Measurements from ENCODE around the gene KCTD18. TPM values are rescaled to one million over a fixed set of nuclear protein-coding genes. Genes with fewer than 3 reads are reported as not detected.

Gene KCTD18
- total RNA-seq (2021; ENCODE audit: unreplicated experiment) (14.7 TPM), Bru-seq, nascent RNA (percentile 74 among the genes with signal in this experiment), BruChase-seq, experiment 1, labeled RNA remaining after a 2-hour chase (percentile 77 among the genes with signal in this experiment), BruChase-seq, experiment 2, labeled RNA remaining after a 6-hour chase (percentile 74 among the genes with signal in this experiment)
- 10.2 TPM for polyA plus RNA-seq (2012; ENCODE audit: insufficient read length)
- long read RNA-seq, transcript KCTD18-202 (7 exons, 2,556 nt), result minor isoform, 13 of 37 reads
- long read RNA-seq, transcript KCTD18-201 (7 exons, 2,940 nt), result major isoform, 18 of 37 reads
- long read RNA-seq, partial matches to known transcripts, result 3 of 37 reads
- long read RNA-seq, other reads (novel, unspliced or antisense), result 3 of 37 reads

GRCh38 chr2:200509612-200510433 is at the start of gene KCTD18:
KCTD18 (minus strand) TSS chr2:200510068; CDS start chr2:200507016, 3,052 bp downstream.
- TF ChIP-seq POLR2AphosphoS5 (IDR thresholded peaks at IDR 0.05; ENCODE audit: low read depth, low read length) (peak; percentile 71; the same call in 1 of the 2 replicates), SIN3A (IDR thresholded peaks at IDR 0.05; ENCODE audit: borderline replicate concordance, insufficient read depth, low read depth, low read length) (no peak), TCF7L2 (IDR thresholded peaks at IDR 0.05; ENCODE audit: low read depth, low read length) (no peak), CTCF (IDR thresholded peaks at IDR 0.05) (peak; percentile 97)
- peak; percentile 13 for DNase-seq (ENCODE audit: low read depth, low spot score)
- intact Hi-C loops (cut with micrococcal nuclease; ENCODE audit: unreplicated experiment) (no loop called here), in situ Hi-C loops (cut with HindIII; ENCODE audit: low pct_unique_long_range_greater_than_20kb, low sequenced_read_pairs) (no loop called here)
- Histone ChIP-seq H3K4me3 (ENCODE audit: low read depth in 2 of 2, low read length in 2 of 2) (peak within 1 kb of the TSS; percentile 59 to 80), H3K9me3 (ENCODE audit: control insufficient read depth, insufficient read depth, low read depth, low read length) (no peaks in the 10 kb centered on the region), H3K27me3 (ENCODE audit: control insufficient read depth, insufficient read depth, low read length) (no peaks in the 10 kb centered on the region), H3K4me1 (ENCODE audit: control insufficient read depth, insufficient read depth, low read length) (peaks cover 11% of the 10 kb centered on the region; the same call in 1 of the 2 replicates), H3K36me3 (ENCODE audit: control insufficient read depth, insufficient read depth, low read length) (peaks cover 2% of the 10 kb centered on the region; the same call in 1 of the 2 replicates), H3K27ac (ENCODE audit: low read length) (peak within 1 kb of the TSS; percentile 95)
- ChIA-PET POLR2A (interaction anchor here (0.6 kb wide), 1 partner anchor 17 kb away, joined by 6 read pairs; no protein-coding TSS in a partner anchor), CTCF (interaction anchor here (0.6 to 1.0 kb wide), 5 partner anchors 25 to 536 kb away, joined by 3 to 6 read pairs (median 3); no protein-coding TSS in a partner anchor)
- no TSS peak for BruUV-seq (replicated peaks)
- ATAC-seq, result peak; percentile 99

GRCh38 chr2:200540793-200541192 is 30.9 kb upstream of the KCTD18 start:
- CTCF ChIA-PET, result no interaction called here
- TF ChIP-seq POLR2AphosphoS5 (IDR thresholded peaks at IDR 0.05; ENCODE audit: low read depth, low read length) (no peak), CTCF (IDR thresholded peaks at IDR 0.05) (no peak), TCF7L2 (IDR thresholded peaks at IDR 0.05; ENCODE audit: low read depth, low read length) (no peak), REST (IDR thresholded peaks at IDR 0.05; ENCODE audit: insufficient read depth in 1 of 2, low read depth in 2 of 2, low read length in 1 of 2) (no peak), SIN3A (IDR thresholded peaks at IDR 0.05; ENCODE audit: borderline replicate concordance, insufficient read depth, low read depth, low read length) (no peak)
- H3K27me3 ChIP-seq (ENCODE audit: control insufficient read depth, insufficient read depth, low read length), result no peaks in the 10 kb centered on the region
- H3K27ac ChIP-seq (ENCODE audit: low read length), result no peak overlapping the region
- POLR2A ChIA-PET, result no interaction called here
- DNase-seq (ENCODE audit: low read depth, low spot score) (no peak), ATAC-seq (no peak)
- in situ Hi-C loops (cut with HindIII; ENCODE audit: low pct_unique_long_range_greater_than_20kb, low sequenced_read_pairs), result no loop called here
- no peaks in the 10 kb centered on the region for H3K4me1 ChIP-seq (ENCODE audit: control insufficient read depth, insufficient read depth, low read length)
- H3K4me3 ChIP-seq (ENCODE audit: low read depth in 2 of 2, low read length in 2 of 2), result no peak overlapping the region
- no TSS peak for BruUV-seq (replicated peaks)
- H3K9me3 ChIP-seq (ENCODE audit: control insufficient read depth, insufficient read depth, low read depth, low read length), result no peaks in the 10 kb centered on the region
- H3K36me3 ChIP-seq (ENCODE audit: control insufficient read depth, insufficient read depth, low read length), result peaks cover 49% of the 10 kb centered on the region
- intact Hi-C loops (cut with micrococcal nuclease; ENCODE audit: unreplicated experiment), result no loop called here

Measured in Panc1 (cell line).